GM12874 (cell line): Measurements from ENCODE around the gene POLE2.

ENCODE experiments used
- CTCF ChIP-seq: IDR thresholded peaks from 2 replicates; pipeline ENCODE4 v1.5.1; 2011; ENCODE audit warnings: low read depth, mild to moderate bottlenecking, control low read depth, low read length, moderate library complexity; ENCODE audit not compliant: insufficient read depth

The POLE2 gene

GRCh38 chr14:49673586-49673985, 14.4 kb downstream of the POLE2 start:
- TF ChIP-seq CTCF: no peak

GRCh38 chr14:49670475-49670874, 17.5 kb downstream of the POLE2 start:
- TF ChIP-seq CTCF: no peak

GRCh38 chr14:49659526-49660455, 28.2 kb downstream of the POLE2 start:
- TF ChIP-seq CTCF: no peak

GRCh38 chr14:49654511-49654910, 33.5 kb downstream of the POLE2 start:
- TF ChIP-seq CTCF: no peak

GRCh38 chr14:49653508-49653907, 34.5 kb downstream of the POLE2 start:
- TF ChIP-seq CTCF: no peak

- no peak for TF ChIP-seq CTCF
Observed at GRCh38 chr14:49642163-49642562, 45.9 kb downstream of the POLE2 start.

GRCh38 chr14:49641697-49642129, 46.3 kb downstream of the POLE2 start:
- no peak for TF ChIP-seq CTCF
